ENCODE data around the gene COL27A1.

The COL27A1 gene

DNA sequence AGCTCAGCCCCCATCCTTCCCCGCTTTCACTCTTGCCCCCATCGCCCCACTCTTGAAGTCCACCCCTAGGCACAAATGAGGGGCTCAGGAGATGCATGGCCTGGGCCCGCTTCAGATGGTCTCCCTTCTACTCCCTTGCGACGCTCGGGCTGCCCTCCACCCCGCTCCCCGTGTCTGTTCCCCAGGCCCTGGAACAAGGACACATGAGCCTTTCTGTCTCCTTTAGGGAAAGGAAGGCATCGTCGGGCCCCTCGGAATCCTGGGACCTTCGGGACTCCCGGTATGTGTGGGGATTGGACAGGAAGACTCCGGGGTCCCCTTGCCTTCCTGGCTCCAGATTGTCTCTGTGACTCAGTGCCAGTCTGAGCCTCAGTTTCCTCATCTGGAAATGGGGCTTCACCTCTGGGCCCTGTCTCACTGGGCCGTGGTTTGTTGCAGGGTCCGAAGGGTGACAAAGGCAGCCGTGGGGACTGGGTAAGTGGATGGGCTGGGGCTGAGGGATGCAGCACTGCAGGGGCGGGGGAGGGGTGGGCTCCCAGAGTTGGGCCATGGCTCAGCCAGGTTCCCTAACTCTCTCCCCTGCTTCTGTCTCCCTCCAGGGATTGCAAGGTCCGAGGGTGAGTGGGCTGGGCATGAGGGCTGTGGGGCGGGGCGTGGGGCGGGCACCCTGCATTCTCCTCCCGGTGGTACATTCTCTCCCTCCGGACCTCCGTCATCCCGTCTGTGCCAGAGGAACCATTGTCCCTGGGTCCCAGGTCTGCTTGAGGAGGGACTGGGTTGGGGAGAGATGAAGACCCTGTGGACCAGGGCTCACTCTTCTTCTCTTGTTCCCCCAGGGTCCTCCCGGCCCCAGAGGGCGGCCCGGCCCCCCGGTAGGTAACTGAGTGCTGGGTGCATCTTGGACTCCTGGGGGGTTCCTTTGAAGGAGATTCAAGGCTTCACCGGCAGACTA lies 145.8 kb downstream of the COL27A1 start (continued):
- TF ChIP-seq ZNF830 (tag by site-specific recombination; IDR thresholded peaks at IDR 0.05; ENCODE audit: low read depth) (no peak), ZNF768 (tag by site-specific recombination; IDR thresholded peaks at IDR 0.05) (no peak), HOXD13 (CRISPR knock-in tag; IDR thresholded peaks at IDR 0.05; ENCODE audit: borderline replicate concordance) (no peak), KLF9 (tag by site-specific recombination; IDR thresholded peaks at IDR 0.05; ENCODE audit: low read depth) (no peak)

GRCh38 chr9:114301798-114302565 lies 146.6 kb downstream of the COL27A1 start:
- H3K4me1 ChIP-seq (ENCODE audit: control insufficient read depth, insufficient read depth, low read length) = no peaks in the 10 kb centered on the region; the same call in 1 of the 2 replicates
- no peak overlapping the region for H3K4me3 ChIP-seq (ENCODE audit: low read depth, low read length)
- ChIA-PET CTCF (interaction anchor here (0.6 to 1.2 kb wide), 5 partner anchors 9 to 609 kb away, joined by 3 to 7 read pairs (median 5); no protein-coding TSS in a partner anchor), POLR2A (no interaction called here)
- no peaks in the 10 kb centered on the region for H3K9me3 ChIP-seq (ENCODE audit: control insufficient read depth, insufficient read depth, low read depth, low read length)
- H3K27ac ChIP-seq (ENCODE audit: extremely low read depth, low read depth, low read length) = no peak overlapping the region
- TF ChIP-seq OVOL3 (tag by site-specific recombination; IDR thresholded peaks at IDR 0.05) (no peak), ZSCAN30 (tag by site-specific recombination; IDR thresholded peaks at IDR 0.05) (no peak), ZNF211 (tag by site-specific recombination; IDR thresholded peaks at IDR 0.05; ENCODE audit: low read depth) (no peak), SCRT1 (tag by site-specific recombination; IDR thresholded peaks at IDR 0.05; ENCODE audit: borderline replicate concordance) (no peak), SP7 (tag by site-specific recombination; IDR thresholded peaks at IDR 0.05) (no peak), PATZ1 (tag by site-specific recombination; IDR thresholded peaks at IDR 0.05) (no peak), KLF7 (tag by site-specific recombination; IDR thresholded peaks at IDR 0.05; ENCODE audit: borderline replicate concordance) (no peak), ZNF292 (tag by site-specific recombination; IDR thresholded peaks at IDR 0.05; ENCODE audit: borderline replicate concordance, low read depth) (no peak), ZNF785 (tag by site-specific recombination; IDR thresholded peaks at IDR 0.05) (no peak), IKZF3 (tag by site-specific recombination; IDR thresholded peaks at IDR 0.05) (no peak), ZNF155 (tag by site-specific recombination; IDR thresholded peaks at IDR 0.05) (no peak), ZNF184 (tag by site-specific recombination; IDR thresholded peaks at IDR 0.05) (no peak), MEIS1 (CRISPR knock-in tag; IDR thresholded peaks at IDR 0.05; ENCODE audit: borderline replicate concordance) (no peak)
- TF ChIP-seq, protein P1, sequence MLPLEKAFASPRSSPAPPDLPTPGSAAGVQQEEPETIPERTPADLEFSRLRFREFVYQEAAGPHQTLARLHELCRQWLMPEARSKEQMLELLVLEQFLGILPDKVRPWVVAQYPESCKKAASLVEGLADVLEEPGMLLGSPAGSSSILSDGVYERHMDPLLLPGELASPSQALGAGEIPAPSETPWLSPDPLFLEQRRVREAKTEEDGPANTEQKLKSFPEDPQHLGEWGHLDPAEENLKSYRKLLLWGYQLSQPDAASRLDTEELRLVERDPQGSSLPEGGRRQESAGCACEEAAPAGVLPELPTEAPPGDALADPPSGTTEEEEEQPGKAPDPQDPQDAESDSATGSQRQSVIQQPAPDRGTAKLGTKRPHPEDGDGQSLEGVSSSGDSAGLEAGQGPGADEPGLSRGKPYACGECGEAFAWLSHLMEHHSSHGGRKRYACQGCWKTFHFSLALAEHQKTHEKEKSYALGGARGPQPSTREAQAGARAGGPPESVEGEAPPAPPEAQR (tag by site-specific recombination; IDR thresholded peaks at IDR 0.05) = no peak
- H3K36me3 ChIP-seq (ENCODE audit: control insufficient read depth in 2 of 2, insufficient read depth in 1 of 2, low read length in 2 of 2) = peaks cover 0 to 4% of the 10 kb centered on the region in 2 experiments; a peak in 1 of 3 replicates

DNA sequence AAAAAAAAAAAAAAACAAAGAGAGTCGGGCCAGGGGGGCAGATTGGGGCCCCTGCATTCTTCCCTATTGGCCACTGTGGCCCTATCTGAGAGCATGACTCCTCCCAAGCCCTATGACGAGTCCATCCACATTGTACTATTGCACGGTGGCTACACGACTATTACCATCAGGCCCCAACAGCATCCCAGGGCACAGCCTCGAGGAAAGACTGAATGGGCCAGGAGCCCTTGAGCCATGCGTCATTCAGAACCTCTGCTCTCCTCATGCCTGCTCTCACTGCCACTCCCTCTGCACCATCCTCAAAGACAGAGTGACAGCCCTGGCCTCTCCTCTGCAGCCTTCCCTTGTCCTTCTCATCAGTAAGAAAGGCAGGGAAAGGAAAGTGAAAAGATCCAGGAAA lies 147.4 kb downstream of the COL27A1 start:
- Histone ChIP-seq H3K27ac (ENCODE audit: extremely low read depth, low read depth, low read length) (no peak overlapping the region), H3K36me3 (ENCODE audit: control insufficient read depth in 2 of 2, insufficient read depth in 1 of 2, low read length in 2 of 2) (peaks cover 0 to 4% of the 10 kb centered on the region in 2 experiments; a peak in 1 of 3 replicates), H3K9me3 (ENCODE audit: control insufficient read depth, insufficient read depth, low read depth, low read length) (no peaks in the 10 kb centered on the region), H3K4me3 (ENCODE audit: low read depth, low read length) (no peak overlapping the region), H3K4me1 (ENCODE audit: control insufficient read depth, insufficient read depth, low read length) (no peaks in the 10 kb centered on the region; the same call in 1 of the 2 replicates)
- ChIA-PET CTCF (interaction anchor here (0.6 to 1.0 kb wide), 3 partner anchors 10 to 609 kb away, joined by 3 to 5 read pairs (median 4); no protein-coding TSS in a partner anchor), POLR2A (no interaction called here)
- TF ChIP-seq ZNF623 (tag by site-specific recombination; IDR thresholded peaks at IDR 0.05) = no peak
- no peak for TF ChIP-seq ZNF558 (tag by site-specific recombination; IDR thresholded peaks at IDR 0.05)
- no peak for TF ChIP-seq ZBTB7A (tag by site-specific recombination; IDR thresholded peaks at IDR 0.05; ENCODE audit: low read depth)
- TF ChIP-seq, protein P2, sequence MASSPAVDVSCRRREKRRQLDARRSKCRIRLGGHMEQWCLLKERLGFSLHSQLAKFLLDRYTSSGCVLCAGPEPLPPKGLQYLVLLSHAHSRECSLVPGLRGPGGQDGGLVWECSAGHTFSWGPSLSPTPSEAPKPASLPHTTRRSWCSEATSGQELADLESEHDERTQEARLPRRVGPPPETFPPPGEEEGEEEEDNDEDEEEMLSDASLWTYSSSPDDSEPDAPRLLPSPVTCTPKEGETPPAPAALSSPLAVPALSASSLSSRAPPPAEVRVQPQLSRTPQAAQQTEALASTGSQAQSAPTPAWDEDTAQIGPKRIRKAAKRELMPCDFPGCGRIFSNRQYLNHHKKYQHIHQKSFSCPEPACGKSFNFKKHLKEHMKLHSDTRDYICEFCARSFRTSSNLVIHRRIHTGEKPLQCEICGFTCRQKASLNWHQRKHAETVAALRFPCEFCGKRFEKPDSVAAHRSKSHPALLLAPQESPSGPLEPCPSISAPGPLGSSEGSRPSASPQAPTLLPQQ (tag by site-specific recombination; IDR thresholded peaks at IDR 0.05) = no peak
- TF ChIP-seq, protein P3, sequence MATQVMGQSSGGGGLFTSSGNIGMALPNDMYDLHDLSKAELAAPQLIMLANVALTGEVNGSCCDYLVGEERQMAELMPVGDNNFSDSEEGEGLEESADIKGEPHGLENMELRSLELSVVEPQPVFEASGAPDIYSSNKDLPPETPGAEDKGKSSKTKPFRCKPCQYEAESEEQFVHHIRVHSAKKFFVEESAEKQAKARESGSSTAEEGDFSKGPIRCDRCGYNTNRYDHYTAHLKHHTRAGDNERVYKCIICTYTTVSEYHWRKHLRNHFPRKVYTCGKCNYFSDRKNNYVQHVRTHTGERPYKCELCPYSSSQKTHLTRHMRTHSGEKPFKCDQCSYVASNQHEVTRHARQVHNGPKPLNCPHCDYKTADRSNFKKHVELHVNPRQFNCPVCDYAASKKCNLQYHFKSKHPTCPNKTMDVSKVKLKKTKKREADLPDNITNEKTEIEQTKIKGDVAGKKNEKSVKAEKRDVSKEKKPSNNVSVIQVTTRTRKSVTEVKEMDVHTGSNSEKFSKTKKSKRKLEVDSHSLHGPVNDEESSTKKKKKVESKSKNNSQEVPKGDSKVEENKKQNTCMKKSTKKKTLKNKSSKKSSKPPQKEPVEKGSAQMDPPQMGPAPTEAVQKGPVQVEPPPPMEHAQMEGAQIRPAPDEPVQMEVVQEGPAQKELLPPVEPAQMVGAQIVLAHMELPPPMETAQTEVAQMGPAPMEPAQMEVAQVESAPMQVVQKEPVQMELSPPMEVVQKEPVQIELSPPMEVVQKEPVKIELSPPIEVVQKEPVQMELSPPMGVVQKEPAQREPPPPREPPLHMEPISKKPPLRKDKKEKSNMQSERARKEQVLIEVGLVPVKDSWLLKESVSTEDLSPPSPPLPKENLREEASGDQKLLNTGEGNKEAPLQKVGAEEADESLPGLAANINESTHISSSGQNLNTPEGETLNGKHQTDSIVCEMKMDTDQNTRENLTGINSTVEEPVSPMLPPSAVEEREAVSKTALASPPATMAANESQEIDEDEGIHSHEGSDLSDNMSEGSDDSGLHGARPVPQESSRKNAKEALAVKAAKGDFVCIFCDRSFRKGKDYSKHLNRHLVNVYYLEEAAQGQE (tag by site-specific recombination; IDR thresholded peaks at IDR 0.05) = no peak

All from HEK293 (cell line).